IMR-90 (cell line): ENCODE results near the gene PRLH. TPM values are rescaled to one million over a fixed set of nuclear protein-coding genes. Genes with fewer than 3 reads are reported as not detected.

ENCODE experiments used
- ATAC-seq: fragments of 200-7000 bp; cut with Tn5 transposase; 2 replicates; pipeline ENCODE4 v1.9.1; 2020; ENCODE audit warnings: low read depth, mild to moderate bottlenecking, moderate library complexity
- BruUV-seq: library from RNA; stranded (reverse); fragments of 400-500 nt; replicated peaks from 2 replicates; lab custom pipeline; 2021; lab: Mats Ljungman, UMichigan
- CTCF ChIA-PET: fragments of 300-600 bp; formaldehyde crosslinking; extraction: SDS; loops from one replicate; lab custom pipeline; 2021; ENCODE audit warnings: antibody characterized with exemption; lab: Yijun Ruan, JAX
- POLR2A ChIA-PET: fragments of 300-600 bp; sonication (Branson Sonifier 250); formaldehyde crosslinking; loops from one replicate; lab custom pipeline; 2022; ENCODE audit warnings: antibody characterized with exemption; ENCODE audit not compliant: unreplicated experiment; lab: Charles Lee
- DNase-seq: peaks from one replicate; pipeline ENCODE4 v3.0.0; 2013
- H2AFZ ChIP-seq: replicated peaks from 2 replicates; pipeline ENCODE3; 2013; ENCODE audit warnings: low read length, mild to moderate bottlenecking; ENCODE audit not compliant: poor library complexity
- H2AK5ac ChIP-seq: 2 replicates; pipeline ENCODE4 v1.6.1; 2013; ENCODE audit warnings: low read depth, low read length, inconsistent platforms
- H2AK9ac ChIP-seq: replicated peaks from 2 replicates; pipeline ENCODE3; 2013; ENCODE audit warnings: mild to moderate bottlenecking, low read depth, low read length, moderate library complexity; ENCODE audit not compliant: poor library complexity
- H2BK120ac ChIP-seq: 2 replicates; pipeline ENCODE4 v1.6.1; 2013; ENCODE audit warnings: low read depth, low read length, inconsistent platforms
- H2BK15ac ChIP-seq: 3 replicates; pipeline ENCODE4 v1.6.1; 2013; ENCODE audit warnings: low read depth, low read length, inconsistent platforms
- H2BK20ac ChIP-seq: 2 replicates; pipeline ENCODE4 v1.6.1; 2013; ENCODE audit warnings: low read depth, mild to moderate bottlenecking, inconsistent platforms, low read length, moderate library complexity
- H2BK5ac ChIP-seq: 2 replicates; pipeline ENCODE4 v1.6.1; 2013; ENCODE audit warnings: mild to moderate bottlenecking, low read depth, low read length, inconsistent platforms; ENCODE audit not compliant: poor library complexity, severe bottlenecking
- H3K14ac ChIP-seq: replicated peaks from 2 replicates; pipeline ENCODE4 v1.6.1; 2013; ENCODE audit warnings: low read depth, low read length, inconsistent platforms
- H3K18ac ChIP-seq: 2 replicates; pipeline ENCODE4 v1.6.1; 2013; ENCODE audit warnings: low read depth, low read length, control low read depth
- H3K23ac ChIP-seq: 2 replicates; pipeline ENCODE4 v1.6.1; 2013; ENCODE audit warnings: low read depth, low read length, inconsistent platforms
- H3K27ac ChIP-seq: 2 replicates; pipeline ENCODE4 v1.5.1; 2013; ENCODE audit warnings: mild to moderate bottlenecking, control low read depth, low read length; ENCODE audit not compliant: insufficient read depth
- H3K27me3 ChIP-seq: 2 replicates; pipeline ENCODE4 v1.6.1; 2013; ENCODE audit warnings: low read length; ENCODE audit not compliant: control insufficient read depth, insufficient read depth
- H3K36me3 ChIP-seq: 2 replicates; pipeline ENCODE4 v1.6.1; 2013; ENCODE audit warnings: low read length, mixed read lengths; ENCODE audit not compliant: control insufficient read depth, insufficient read depth
- H3K4ac ChIP-seq: 2 replicates; pipeline ENCODE4 v1.6.1; 2013; ENCODE audit warnings: low read depth, low read length, inconsistent platforms
- H3K4me1 ChIP-seq: 2 replicates; pipeline ENCODE4 v1.6.1; 2013; ENCODE audit warnings: low read length, mixed read lengths; ENCODE audit not compliant: control insufficient read depth, insufficient read depth
- H3K4me2 ChIP-seq: 2 replicates; pipeline ENCODE4 v1.6.1; 2013; ENCODE audit warnings: low read depth, mild to moderate bottlenecking, control low read depth, low read length, moderate library complexity
- H3K4me3 ChIP-seq: 2 replicates; pipeline ENCODE4 v1.5.1; 2013; ENCODE audit warnings: low read depth, mild to moderate bottlenecking, control low read depth, low read length, moderate library complexity; ENCODE audit not compliant: insufficient read depth
- H3K56ac ChIP-seq: 2 replicates; pipeline ENCODE4 v1.6.1; 2013; ENCODE audit warnings: low read length, inconsistent platforms; ENCODE audit not compliant: insufficient read depth; ENCODE audit errors: extremely low read depth
- H3K79me1 ChIP-seq, 2 experiments: 2 replicates each; pipeline ENCODE4 v1.6.1; 2013; ENCODE audit warnings: low read length in 2 of 2, inconsistent platforms in 1 of 2, low read depth in 1 of 2
- H3K9ac ChIP-seq: 2 replicates; pipeline ENCODE4 v1.6.1; 2013; ENCODE audit warnings: low read depth, low read length, control low read depth
- H3K9me1 ChIP-seq: 2 replicates; pipeline ENCODE4 v1.6.1; 2013; ENCODE audit warnings: low read length, inconsistent platforms; ENCODE audit not compliant: insufficient read depth
- H3K9me3 ChIP-seq: 2 replicates; pipeline ENCODE4 v1.6.1; 2013; ENCODE audit warnings: low read length; ENCODE audit not compliant: control insufficient read depth, insufficient read depth
- H4K20me1 ChIP-seq: 2 replicates; pipeline ENCODE4 v1.6.1; 2013; ENCODE audit warnings: low read length, inconsistent platforms; ENCODE audit not compliant: insufficient read depth
- H4K5ac ChIP-seq: 2 replicates; pipeline ENCODE4 v1.6.1; 2013; ENCODE audit warnings: mild to moderate bottlenecking, low read depth, low read length, control low read depth
- H4K8ac ChIP-seq, 2 experiments: 2 replicates each; pipeline ENCODE4 v1.6.1; 2013; ENCODE audit warnings: low read depth in 2 of 2, low read length in 2 of 2, control low read depth in 1 of 2, inconsistent platforms in 1 of 2
- H4K91ac ChIP-seq: 2 replicates; pipeline ENCODE4 v1.6.1; 2013; ENCODE audit warnings: low read depth, low read length, inconsistent platforms; ENCODE audit not compliant: insufficient read depth
- BHLHE40 ChIP-seq: fragments of 150-350 bp; IDR thresholded peaks from 2 replicates; pipeline ENCODE4 v1.6.1; 2016; ENCODE audit warnings: mild to moderate bottlenecking, low read depth, low read length
- CEBPB ChIP-seq: IDR thresholded peaks from 2 replicates; pipeline ENCODE4 v1.6.1; 2012; ENCODE audit warnings: low read depth, low read length, improper control_type of control experiment
- MAFK ChIP-seq: IDR thresholded peaks from 2 replicates; pipeline ENCODE4 v1.6.1; 2012; ENCODE audit warnings: low read depth, low read length, improper control_type of control experiment
- POLR2A ChIP-seq: IDR thresholded peaks from 2 replicates; pipeline ENCODE4 v1.6.1; 2012; ENCODE audit warnings: mild to moderate bottlenecking, low read depth, low read length
- RCOR1 ChIP-seq: IDR thresholded peaks from 2 replicates; pipeline ENCODE4 v1.6.1; 2012; ENCODE audit warnings: mild to moderate bottlenecking, low read length, improper control_type of control experiment; ENCODE audit not compliant: insufficient replicate concordance
- RFX5 ChIP-seq: IDR thresholded peaks from 2 replicates; pipeline ENCODE4 v1.8.0; 2012; ENCODE audit warnings: low read depth, mild to moderate bottlenecking, low read length, moderate library complexity
- SMC3 ChIP-seq: fragments of 150-350 bp; IDR thresholded peaks from 2 replicates; pipeline ENCODE4 v1.6.1; 2016; ENCODE audit warnings: low read depth, mild to moderate bottlenecking, antibody characterized with exemption, low read length, moderate library complexity
- WGBS, 2 experiments: methylation state at CpG; one replicate each; pipeline versions ENCODE4 v1.1.5 to v1.1.7; 2013; ENCODE audit warnings: missing lambda C conversion rate in 2 of 2; ENCODE audit not compliant: insufficient read length in 1 of 2; ENCODE audit errors: extremely low coverage in 2 of 2; 5-methylcytosine and 5-hydroxymethylcytosine counted together
- dilution Hi-C: fragments of 300-500 bp; cut with HindIII; formaldehyde crosslinking; loops from one replicate; pipeline ENCODE4 v1.14.3; 2018; ENCODE audit warnings: low sequenced_read_pairs; ENCODE audit not compliant: unreplicated experiment
- in situ Hi-C: fragments of 300-500 bp; cut with MboI; formaldehyde crosslinking; loops from 3 replicates; pipeline ENCODE4 v1.14.3; 2019; ENCODE audit warnings: low sequenced_read_pairs, inconsistent platforms, mixed read lengths
- intact Hi-C: fragments of 100-400 bp; cut with micrococcal nuclease; formaldehyde crosslinking; loops from 2 replicates; pipeline ENCODE4 v1.10.0; 2022
- polyA plus RNA-seq, 3 experiments: library from polyadenylated mRNA; depleted of rRNA; stranded (reverse); fragments of >200 nt; gene quantifications; 2 replicates each; pipeline ENCODE4 v1.2.3, GENCODE V29; 2012; ENCODE audit warnings: low replicate concordance in 1 of 3
- total RNA-seq: library from RNA; depleted of rRNA; stranded (reverse); fragments of >200 nt; gene quantifications from 2 replicates; pipeline ENCODE4 v1.2.3, GENCODE V29; 2012
- TF ChIP-seq, protein P1 (sequence below): fragments of 150-350 bp; IDR thresholded peaks from 2 replicates; pipeline ENCODE4 v1.6.1; 2017; ENCODE audit warnings: mild to moderate bottlenecking, antibody characterized with exemption, low read length, low read depth

PRLH gene
- total and polyA plus RNA-seq, 2 of the 4 experiments (the other 2 are of a cell fraction): not detected

DNA sequence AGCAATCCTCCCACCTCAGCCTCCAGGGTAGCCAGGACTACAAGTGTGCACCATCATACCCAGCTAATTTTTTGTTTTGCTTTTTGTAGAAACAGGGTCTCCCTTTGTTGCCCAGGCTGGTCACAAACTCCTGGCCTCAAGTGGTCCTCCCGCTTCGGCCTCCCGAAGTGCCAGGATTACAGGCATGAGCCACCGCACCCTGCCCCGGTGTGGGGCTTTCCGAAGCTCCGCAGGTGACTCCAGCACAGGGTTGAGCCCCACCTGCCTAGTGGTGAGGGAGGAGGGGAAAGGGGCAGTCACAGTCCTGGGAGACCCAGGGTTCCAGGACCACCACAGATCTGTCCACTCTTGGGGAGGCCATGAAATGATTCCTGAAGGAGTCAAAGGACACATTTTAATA, 5.2 kb downstream of the PRLH start:
- Histone ChIP-seq H4K20me1 (no peaks in the 10 kb centered on the region), H3K27ac (no peak overlapping the region), H3K9ac (no peak overlapping the region), H3K4ac (peak overlapping the region; percentile 73; the same call in 1 of the 2 replicates), H2BK120ac (peak overlapping the region; percentile 81), H4K91ac (no peak overlapping the region), H3K4me3 (no peak overlapping the region), H2BK20ac (0 out of 2 replicates have a peak overlapping the region, but pooled peaks have one; percentile 81), H2BK5ac (no peak overlapping the region), H2BK15ac (peak overlapping the region; percentile 36; the same call in 1 of the 3 replicates), H3K36me3 (no peaks in the 10 kb centered on the region), H2AK9ac (peak overlapping the region; percentile 91), H3K79me1 (peaks cover 0 to 8% of the 10 kb centered on the region in 2 experiments; a peak in 1 of 4 replicates), H3K9me1 (0 out of 2 replicates have a peak, but pooled peaks cover 3% of the 10 kb centered on the region), H3K4me2 (no peak overlapping the region), H3K9me3 (no peaks in the 10 kb centered on the region), H2AK5ac (peak overlapping the region; percentile 16; the same call in 1 of the 2 replicates), H2AFZ (peak overlapping the region; percentile 96), H4K8ac (peak overlapping the region in 1 of 2 experiments; percentile 75; a peak in 1 of 4 replicates), H3K56ac (no peak overlapping the region), H3K14ac (0 out of 2 replicates have a peak overlapping the region, but pooled peaks have one; percentile 72), H4K5ac (no peak overlapping the region), H3K18ac (no peak overlapping the region), H3K27me3 (no peaks in the 10 kb centered on the region), H3K23ac (0 out of 2 replicates have a peak overlapping the region, but pooled peaks have one; percentile 46), H3K4me1 (peaks cover 7% of the 10 kb centered on the region; the same call in 1 of the 2 replicates)
- POLR2A ChIA-PET: interaction anchor here (0.7 to 1.1 kb wide), 2 partner anchors 157 to 161 kb away, joined by 3 read pairs; partner anchors contain the start of gene COL6A3
- CTCF ChIA-PET: interaction anchor here (0.6 to 3.6 kb wide), 32 partner anchors 9 to 476 kb away, joined by 3 to 53 read pairs (median 4); partner anchors contain the start of gene COL6A3
- no CpG with 5 or more reads among the region's 7 CpGs for WGBS, 2 experiments
- TF ChIP-seq CEBPB (no peak), SMC3 (no peak), RFX5 (no peak), POLR2A (no peak), RCOR1 (no peak), BHLHE40 (no peak), MAFK (no peak)
- TF ChIP-seq, protein P1, sequence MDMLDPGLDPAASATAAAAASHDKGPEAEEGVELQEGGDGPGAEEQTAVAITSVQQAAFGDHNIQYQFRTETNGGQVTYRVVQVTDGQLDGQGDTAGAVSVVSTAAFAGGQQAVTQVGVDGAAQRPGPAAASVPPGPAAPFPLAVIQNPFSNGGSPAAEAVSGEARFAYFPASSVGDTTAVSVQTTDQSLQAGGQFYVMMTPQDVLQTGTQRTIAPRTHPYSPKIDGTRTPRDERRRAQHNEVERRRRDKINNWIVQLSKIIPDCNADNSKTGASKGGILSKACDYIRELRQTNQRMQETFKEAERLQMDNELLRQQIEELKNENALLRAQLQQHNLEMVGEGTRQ: no peak
- in situ Hi-C loops (loop anchor here (5.0 to 25.0 kb wide), 4 partner anchors 157 to 1234 kb away; partner anchors contain the start of gene COL6A3), dilution Hi-C loops (no loop called here), intact Hi-C loops (no loop called here)
- no TSS peak for BruUV-seq
- ATAC-seq (no peak), DNase-seq (no peak)
